PC-3 (cell line): ENCODE results near the gene SPEN. TPM values are rescaled to one million over a fixed set of nuclear protein-coding genes. Genes with fewer than 3 reads are reported as not detected.

Source experiments
- ATAC-seq: fragments of 200-7000 bp; cut with Tn5 transposase; 2 replicates; pipeline ENCODE4 v1.9.1; 2020; ENCODE audit warnings: mild to moderate bottlenecking, moderate library complexity
- BruUV-seq: library from RNA; stranded (reverse); fragments of 400-500 nt; replicated peaks from 2 replicates; lab custom pipeline; 2021; lab: Mats Ljungman, UMichigan
- CTCF ChIA-PET: fragments of 300-600 bp; sonication (Branson Sonifier 250); formaldehyde crosslinking; loops from one replicate; lab custom pipeline; 2022; ENCODE audit warnings: antibody characterized with exemption; lab: Charles Lee
- POLR2A ChIA-PET: fragments of 300-600 bp; sonication (Branson Sonifier 250); formaldehyde crosslinking; loops from one replicate; lab custom pipeline; 2022; ENCODE audit warnings: antibody characterized with exemption; ENCODE audit not compliant: unreplicated experiment; lab: Charles Lee
- DNase-seq: peaks from one replicate; pipeline ENCODE4 v3.0.0-alpha.2; 2015
- H2AFZ ChIP-seq: fragments of 300-600 bp; sonication (generic); 2 replicates; pipeline ENCODE4 v1.6.0; 2016; ENCODE audit warnings: antibody characterized with exemption, low read length
- H3F3A ChIP-seq: fragments of 300-600 bp; sonication (generic); one replicate; pipeline ENCODE4 v1.6.0; 2017; ENCODE audit warnings: antibody characterized with exemption, low read length, control low read depth, mild to moderate bottlenecking; ENCODE audit not compliant: unreplicated experiment
- H3K27ac ChIP-seq: fragments of 300-600 bp; sonication (generic); 2 replicates; pipeline ENCODE4 v1.5.1; 2016; ENCODE audit warnings: mild to moderate bottlenecking, low read length
- H3K27me3 ChIP-seq: fragments of 300-600 bp; sonication (generic); 2 replicates; pipeline ENCODE4 v1.6.1; 2016; ENCODE audit warnings: low read length, mixed read lengths
- H3K36me3 ChIP-seq: fragments of 300-600 bp; sonication (generic); 2 replicates; pipeline ENCODE4 v1.6.1; 2016; ENCODE audit warnings: low read depth, mixed run types, low read length, mixed read lengths
- H3K4me1 ChIP-seq: fragments of 300-600 bp; sonication (generic); 2 replicates; pipeline ENCODE4 v1.5.1; 2016; ENCODE audit warnings: low read length; ENCODE audit not compliant: insufficient read depth
- H3K4me2 ChIP-seq: fragments of 300-600 bp; sonication (generic); 2 replicates; pipeline ENCODE4 v1.6.0; 2016; ENCODE audit warnings: low read length
- H3K4me3 ChIP-seq: fragments of 300-600 bp; sonication (generic); 2 replicates; pipeline ENCODE4 v1.5.1; 2016; ENCODE audit warnings: mild to moderate bottlenecking, low read length, mixed read lengths
- H3K79me2 ChIP-seq: fragments of 300-600 bp; sonication (generic); 2 replicates; pipeline ENCODE4 v1.6.1; 2017; ENCODE audit warnings: low read length, mixed read lengths
- H3K9ac ChIP-seq: fragments of 300-600 bp; sonication (generic); 2 replicates; pipeline ENCODE4 v1.6.0; 2016; ENCODE audit warnings: mild to moderate bottlenecking, low read length
- H3K9me2 ChIP-seq: fragments of 300-600 bp; sonication (generic); replicated peaks from 2 replicates; pipeline ENCODE4 v1.6.1; 2016; ENCODE audit warnings: mixed run types, low read length, mixed read lengths
- H3K9me3 ChIP-seq: fragments of 300-600 bp; sonication (generic); 2 replicates; pipeline ENCODE4 v1.6.1; 2016; ENCODE audit warnings: low read length, mixed read lengths
- H4K20me1 ChIP-seq: fragments of 300-600 bp; sonication (generic); 2 replicates; pipeline ENCODE4 v1.6.1; 2016; ENCODE audit warnings: low read length, mixed read lengths
- EZH2 ChIP-seq: fragments of 300-600 bp; sonication (generic); IDR thresholded peaks from one replicate; pipeline ENCODE4 v1.6.1; 2017; ENCODE audit warnings: antibody characterized with exemption, mild to moderate bottlenecking, low read length; ENCODE audit not compliant: unreplicated experiment
- EZH2phosphoT487 ChIP-seq: fragments of 300-600 bp; sonication (generic); IDR thresholded peaks from 2 replicates; pipeline ENCODE4 v1.6.1; 2018; ENCODE audit warnings: mild to moderate bottlenecking, antibody characterized with exemption, low read length, borderline replicate concordance
- intact Hi-C: fragments of 100-400 bp; cut with micrococcal nuclease; formaldehyde crosslinking; loops from 2 replicates; pipeline ENCODE4 v1.9.0; 2023
- total RNA-seq: library from RNA; depleted of rRNA; stranded (reverse); fragments of >200 nt; gene quantifications from 2 replicates; pipeline ENCODE4 v1.2.3, GENCODE V29; 2014
- TF ChIP-seq, protein P1 (sequence below): fragments of 300-600 bp; sonication (generic); conservative IDR thresholded peaks from 2 replicates; pipeline ENCODE4 v1.5.1; 2017; ENCODE audit warnings: antibody characterized with exemption, low read depth, mild to moderate bottlenecking, low read length

Gene SPEN
- total RNA-seq, 1 experiment from 2014 or later, result 26.7 TPM

DNA sequence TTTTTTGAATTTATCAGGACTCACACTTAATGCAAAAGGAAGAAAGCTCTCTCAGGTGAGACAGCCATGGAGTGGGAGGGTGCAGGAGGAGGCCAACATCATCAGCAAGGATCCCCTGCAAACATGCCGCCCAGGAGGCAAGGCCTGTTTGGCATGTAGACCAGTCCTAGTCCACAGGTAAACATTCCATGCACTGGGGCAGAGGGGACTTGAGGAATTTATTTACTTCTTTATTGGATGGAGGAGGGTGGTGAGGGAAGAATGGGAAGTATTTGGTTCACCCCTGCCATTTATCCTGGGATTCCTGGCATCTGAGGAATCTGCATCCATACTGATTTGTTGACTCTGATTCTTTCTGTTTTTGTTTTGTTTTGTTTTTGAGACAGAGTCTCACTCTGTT, 38.6 kb upstream of the SPEN start:
- H3K4me3 ChIP-seq, result no peak overlapping the region
- H3K27ac ChIP-seq, result no peak overlapping the region
- H3K9me3 ChIP-seq, result no peaks in the 10 kb centered on the region
- no peaks in the 10 kb centered on the region for H3K9me2 ChIP-seq
- H3F3A ChIP-seq, result no peaks in the 10 kb centered on the region
- no peaks in the 10 kb centered on the region for H3K36me3 ChIP-seq
- H3K27me3 ChIP-seq, result no peaks in the 10 kb centered on the region
- no peak overlapping the region for H3K4me2 ChIP-seq
- CTCF ChIA-PET, result no interaction called here
- intact Hi-C loops, result no loop called here
- peaks cover 8% of the 10 kb centered on the region for H3K4me1 ChIP-seq
- POLR2A ChIA-PET, result interaction anchor here (0.6 kb wide), 1 partner anchor 888 kb away, joined by 5 read pairs; no protein-coding TSS in a partner anchor
- no peak overlapping the region for H2AFZ ChIP-seq
- peak; percentile 59 for ATAC-seq
- no peak overlapping the region for H3K9ac ChIP-seq
- no TSS peak for BruUV-seq
- TF ChIP-seq EZH2phosphoT487 (no peak), EZH2 (no peak)
- TF ChIP-seq, protein P1, sequence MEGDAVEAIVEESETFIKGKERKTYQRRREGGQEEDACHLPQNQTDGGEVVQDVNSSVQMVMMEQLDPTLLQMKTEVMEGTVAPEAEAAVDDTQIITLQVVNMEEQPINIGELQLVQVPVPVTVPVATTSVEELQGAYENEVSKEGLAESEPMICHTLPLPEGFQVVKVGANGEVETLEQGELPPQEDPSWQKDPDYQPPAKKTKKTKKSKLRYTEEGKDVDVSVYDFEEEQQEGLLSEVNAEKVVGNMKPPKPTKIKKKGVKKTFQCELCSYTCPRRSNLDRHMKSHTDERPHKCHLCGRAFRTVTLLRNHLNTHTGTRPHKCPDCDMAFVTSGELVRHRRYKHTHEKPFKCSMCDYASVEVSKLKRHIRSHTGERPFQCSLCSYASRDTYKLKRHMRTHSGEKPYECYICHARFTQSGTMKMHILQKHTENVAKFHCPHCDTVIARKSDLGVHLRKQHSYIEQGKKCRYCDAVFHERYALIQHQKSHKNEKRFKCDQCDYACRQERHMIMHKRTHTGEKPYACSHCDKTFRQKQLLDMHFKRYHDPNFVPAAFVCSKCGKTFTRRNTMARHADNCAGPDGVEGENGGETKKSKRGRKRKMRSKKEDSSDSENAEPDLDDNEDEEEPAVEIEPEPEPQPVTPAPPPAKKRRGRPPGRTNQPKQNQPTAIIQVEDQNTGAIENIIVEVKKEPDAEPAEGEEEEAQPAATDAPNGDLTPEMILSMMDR, result no peak
- H4K20me1 ChIP-seq, result no peaks in the 10 kb centered on the region
- DNase-seq, result peak; percentile 44
- H3K79me2 ChIP-seq, result no peaks in the 10 kb centered on the region

DNA sequence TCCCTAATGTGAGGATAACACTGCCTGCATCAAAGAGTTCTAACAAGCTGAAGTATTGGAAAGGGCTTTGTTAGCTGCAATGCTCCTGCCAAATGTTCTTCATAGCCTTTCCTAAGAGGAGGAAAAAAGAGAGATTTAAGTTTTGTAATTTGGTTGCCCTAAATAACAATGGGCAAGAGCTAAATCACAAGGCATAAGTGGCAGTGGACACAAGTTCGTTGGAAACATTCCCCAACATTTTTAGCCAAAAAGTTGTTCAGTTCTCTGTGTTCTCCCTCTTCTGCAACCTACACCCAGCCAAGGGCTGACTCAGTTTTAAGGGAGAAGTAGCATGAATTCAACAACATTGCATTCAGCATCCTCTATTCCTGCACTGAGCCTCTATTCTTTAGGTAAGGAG, 37.4 kb upstream of the SPEN start:
- Histone ChIP-seq H3K36me3 (no peaks in the 10 kb centered on the region), H3K27ac (no peak overlapping the region), H3K9ac (no peak overlapping the region), H3K79me2 (no peaks in the 10 kb centered on the region), H3K4me2 (no peak overlapping the region), H3K4me1 (peaks cover 8% of the 10 kb centered on the region), H3K4me3 (no peak overlapping the region), H3K9me2 (no peaks in the 10 kb centered on the region), H3K9me3 (no peaks in the 10 kb centered on the region), H2AFZ (no peak overlapping the region), H4K20me1 (no peaks in the 10 kb centered on the region), H3F3A (no peaks in the 10 kb centered on the region), H3K27me3 (no peaks in the 10 kb centered on the region)
- ChIA-PET POLR2A (no interaction called here), CTCF (no interaction called here)
- ATAC-seq (no peak), DNase-seq (no peak)
- intact Hi-C loops, result no loop called here
- TF ChIP-seq, protein P1, result no peak
- TF ChIP-seq EZH2phosphoT487, result no peak
- TF ChIP-seq EZH2, result no peak
- no TSS peak for BruUV-seq

DNA sequence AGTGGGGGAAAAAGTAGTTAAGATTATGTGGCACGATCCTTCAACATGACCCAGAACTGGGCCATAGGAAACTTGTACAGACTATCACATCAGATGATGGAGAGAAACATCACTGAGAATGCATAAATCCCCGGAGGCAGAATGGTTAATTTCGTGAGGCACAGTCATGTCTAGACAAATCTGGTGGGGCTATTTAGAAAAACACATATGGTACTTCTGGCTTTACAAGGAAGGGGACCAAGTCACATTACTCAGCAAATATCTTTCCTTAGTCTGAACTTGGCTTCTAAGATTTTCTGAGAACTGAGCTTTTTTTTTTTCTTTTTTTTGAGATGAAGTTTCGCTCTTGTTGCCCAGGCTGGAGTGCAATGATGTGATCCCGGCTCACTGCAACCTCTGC, 30.8 kb upstream of the SPEN start:
- BruUV-seq, result no TSS peak
- H2AFZ ChIP-seq, result no peak overlapping the region
- no peaks in the 10 kb centered on the region for H3K9me2 ChIP-seq
- H3K9me3 ChIP-seq, result no peaks in the 10 kb centered on the region
- no peaks in the 10 kb centered on the region for H3F3A ChIP-seq
- intact Hi-C loops, result no loop called here
- no peak overlapping the region for H3K4me3 ChIP-seq
- H3K36me3 ChIP-seq, result no peaks in the 10 kb centered on the region
- no peaks in the 10 kb centered on the region for H3K79me2 ChIP-seq
- ChIA-PET POLR2A (no interaction called here), CTCF (no interaction called here)
- no peak overlapping the region for H3K4me2 ChIP-seq
- H3K27ac ChIP-seq, result no peak overlapping the region
- ATAC-seq (no peak), DNase-seq (no peak)
- H4K20me1 ChIP-seq, result no peaks in the 10 kb centered on the region
- no peak overlapping the region for H3K9ac ChIP-seq
- peaks cover 4% of the 10 kb centered on the region; the same call in 1 of the 2 replicates for H3K4me1 ChIP-seq
- TF ChIP-seq EZH2phosphoT487, result no peak
- H3K27me3 ChIP-seq, result no peaks in the 10 kb centered on the region
